Adrenal gland (tissue), 5 donors: ENCODE results near the gene SKOR1.

ENCODE experiments used
- CTCF ChIP-seq, 6 experiments: fragments of 450-650 bp in 4 of 6; fragments of 200-600 bp in 2 of 6; sonication (generic) in 1 of 6; IDR thresholded peaks; 1 replicate in 5 of 6; 2 replicates in 1 of 6; pipeline versions ENCODE4 v1.5.1 to v1.8.0; 2016 to 2021; ENCODE audit warnings: antibody characterized with exemption in 6 of 6, mild to moderate bottlenecking in 2 of 6, moderate library complexity in 1 of 6
- POLR2A ChIP-seq, 2 donors: fragments of 450-650 bp; IDR thresholded peaks; one replicate each; pipeline ENCODE4 v1.6.1; 2017; ENCODE audit warnings: antibody characterized with exemption in 2 of 2, mild to moderate bottlenecking in 2 of 2, moderate library complexity in 1 of 2
- donor health status: DM: no; HTN: no; CAD: no.

GRCh38 chr15:67861983-67862382 lies 36.7 kb downstream of the SKOR1 start:
- no peak for TF ChIP-seq CTCF (IDR thresholded peaks at IDR 0.05)
- no peak for TF ChIP-seq POLR2A (IDR thresholded peaks at IDR 0.05)
